Fibroblast of mammary gland (primary cell): ENCODE results near the gene MPZL3.
"Not testable (repeated sequence)": the region's sequence is repeated elsewhere in the genome, so short reads cannot be mapped to it uniquely, and the experiment has no call there.

Experiments used
- DNase-seq: peaks from one replicate; pipeline ENCODE4 v3.0.0-alpha.2; 2010; ENCODE audit warnings: low read depth
- H3K4me3 ChIP-seq: 2 replicates; pipeline ENCODE4 v1.5.1; 2011; ENCODE audit warnings: low read depth, mild to moderate bottlenecking, low read length, moderate library complexity; ENCODE audit not compliant: control insufficient read depth
- TF ChIP-seq, protein P1 (sequence below): conservative IDR thresholded peaks from 2 replicates; pipeline ENCODE4 v1.5.1; 2011; ENCODE audit warnings: low read depth, low read length, inconsistent platforms; ENCODE audit not compliant: control insufficient read depth, insufficient read depth

MPZL3 gene

DNA sequence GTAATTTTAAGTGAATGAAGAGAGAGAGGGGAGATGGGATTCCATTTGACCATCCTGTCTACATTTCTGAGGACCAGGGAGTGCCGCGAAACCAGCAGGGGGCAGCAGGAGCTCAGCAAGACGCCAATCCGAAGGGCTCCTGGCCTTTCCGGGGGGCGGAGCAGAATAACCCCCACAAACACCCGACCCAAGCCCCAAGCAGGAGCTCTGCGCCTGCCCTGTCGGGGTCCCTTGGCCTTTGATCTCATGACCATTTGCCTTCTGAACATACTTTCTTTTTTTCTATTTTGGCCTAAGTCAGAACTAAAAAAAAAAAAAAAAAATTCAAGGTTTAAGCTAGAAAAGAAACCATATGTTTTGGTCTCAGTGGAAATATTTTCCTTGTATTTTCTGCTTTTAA is 53.8 kb downstream of the MPZL3 start:
- H3K4me3 ChIP-seq = no peak overlapping the region
- DNase-seq = peak; percentile 54
- TF ChIP-seq, protein P1, sequence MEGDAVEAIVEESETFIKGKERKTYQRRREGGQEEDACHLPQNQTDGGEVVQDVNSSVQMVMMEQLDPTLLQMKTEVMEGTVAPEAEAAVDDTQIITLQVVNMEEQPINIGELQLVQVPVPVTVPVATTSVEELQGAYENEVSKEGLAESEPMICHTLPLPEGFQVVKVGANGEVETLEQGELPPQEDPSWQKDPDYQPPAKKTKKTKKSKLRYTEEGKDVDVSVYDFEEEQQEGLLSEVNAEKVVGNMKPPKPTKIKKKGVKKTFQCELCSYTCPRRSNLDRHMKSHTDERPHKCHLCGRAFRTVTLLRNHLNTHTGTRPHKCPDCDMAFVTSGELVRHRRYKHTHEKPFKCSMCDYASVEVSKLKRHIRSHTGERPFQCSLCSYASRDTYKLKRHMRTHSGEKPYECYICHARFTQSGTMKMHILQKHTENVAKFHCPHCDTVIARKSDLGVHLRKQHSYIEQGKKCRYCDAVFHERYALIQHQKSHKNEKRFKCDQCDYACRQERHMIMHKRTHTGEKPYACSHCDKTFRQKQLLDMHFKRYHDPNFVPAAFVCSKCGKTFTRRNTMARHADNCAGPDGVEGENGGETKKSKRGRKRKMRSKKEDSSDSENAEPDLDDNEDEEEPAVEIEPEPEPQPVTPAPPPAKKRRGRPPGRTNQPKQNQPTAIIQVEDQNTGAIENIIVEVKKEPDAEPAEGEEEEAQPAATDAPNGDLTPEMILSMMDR = peak; percentile 82

DNA sequence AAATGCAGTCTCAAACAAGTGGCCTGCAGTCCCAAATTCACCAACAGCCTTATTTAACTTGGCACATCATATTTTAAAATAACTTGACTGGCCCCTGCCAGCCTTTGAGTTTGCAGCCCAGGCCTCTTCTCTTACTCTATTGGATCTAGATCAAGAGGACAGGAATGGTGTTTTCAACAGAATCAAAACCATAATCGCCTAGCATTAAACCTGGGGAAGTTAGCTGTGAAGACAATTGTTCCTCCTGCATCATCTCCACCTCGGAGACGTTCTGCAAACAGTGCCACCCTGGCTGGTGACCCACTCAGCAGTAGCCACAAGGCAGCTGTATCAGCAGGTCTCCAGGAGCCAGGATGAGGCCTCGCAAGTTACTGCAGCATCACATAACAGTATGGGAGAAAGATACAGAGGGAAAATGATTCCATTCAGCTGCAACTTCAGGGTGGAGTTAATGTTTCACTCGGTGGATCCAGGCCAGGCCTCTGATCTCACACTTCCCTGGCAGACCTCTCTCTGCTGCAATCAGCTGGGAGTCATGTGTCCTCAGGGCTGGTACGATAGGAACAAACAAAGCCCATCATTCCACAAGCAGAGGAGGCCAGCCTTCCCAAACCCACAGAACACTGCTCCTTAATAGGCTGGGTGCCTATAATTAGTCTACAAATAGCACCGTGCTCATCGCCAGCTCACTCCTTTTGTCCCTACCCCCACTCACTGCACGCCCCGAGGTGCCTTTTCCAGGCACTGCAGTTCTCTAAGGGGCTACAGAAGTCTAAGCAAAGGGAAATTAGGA is 57.1 kb downstream of the MPZL3 start:
- DNase-seq = peak; percentile 77

DNA sequence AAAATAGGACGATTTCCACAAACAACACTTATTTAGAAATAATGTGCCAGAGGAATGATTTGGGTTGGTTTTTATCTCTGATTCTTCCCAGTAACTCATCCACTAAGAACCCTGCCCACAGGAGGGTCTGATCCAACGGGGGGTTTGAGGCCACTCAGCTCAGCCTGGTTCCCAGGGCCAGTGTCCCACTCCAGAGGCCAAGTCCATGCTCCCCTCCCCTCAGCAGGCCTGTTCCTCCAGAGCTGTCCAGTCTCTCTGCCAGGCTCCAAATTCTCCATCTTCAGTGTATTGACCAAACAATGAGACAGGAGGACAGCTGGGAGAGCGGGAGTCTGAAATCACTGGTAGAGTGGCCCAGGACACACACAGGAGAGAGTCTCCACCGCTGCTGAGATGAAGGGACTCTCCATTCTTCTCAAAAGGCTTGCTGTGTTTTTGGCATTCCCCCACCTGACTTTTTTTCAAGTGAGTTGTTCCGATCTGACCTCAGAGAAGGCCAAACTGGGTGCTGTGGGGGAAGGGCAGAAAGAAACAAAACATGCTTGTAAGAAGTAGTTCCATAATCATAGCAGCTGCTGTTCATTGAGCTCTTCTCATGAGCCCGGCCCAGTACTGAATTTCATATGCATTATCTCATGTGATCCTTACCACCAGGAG is 58.1 kb downstream of the MPZL3 start:
- H3K4me3 ChIP-seq = no peak overlapping the region
- TF ChIP-seq, protein P1 = no peak
- no peak for DNase-seq

More for the DNA sequence above, 57.1 kb downstream of the MPZL3 start:
- H3K4me3 ChIP-seq = no peak overlapping the region
- TF ChIP-seq, protein P1 = no peak

DNA sequence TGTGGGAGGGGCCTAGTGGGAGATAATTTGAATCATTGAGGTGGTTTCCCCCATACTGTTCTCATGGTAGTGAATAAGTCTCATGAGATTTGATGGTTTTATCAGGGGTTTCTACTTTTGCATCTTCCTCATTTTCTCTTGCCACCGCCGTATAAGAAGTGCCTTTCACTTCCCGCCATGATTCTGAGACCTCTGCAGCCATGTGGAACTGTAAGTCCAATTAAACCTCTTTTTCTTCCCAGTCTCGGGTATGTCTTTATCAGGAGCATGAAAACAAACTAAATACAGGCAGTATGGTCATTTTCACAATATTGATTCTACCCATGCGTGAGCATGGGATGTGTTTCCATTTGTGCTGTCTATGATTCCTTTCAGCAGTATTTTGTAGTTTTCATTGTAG is 59.3 kb downstream of the MPZL3 start:
- DNase-seq = not testable (repeated sequence)

DNA sequence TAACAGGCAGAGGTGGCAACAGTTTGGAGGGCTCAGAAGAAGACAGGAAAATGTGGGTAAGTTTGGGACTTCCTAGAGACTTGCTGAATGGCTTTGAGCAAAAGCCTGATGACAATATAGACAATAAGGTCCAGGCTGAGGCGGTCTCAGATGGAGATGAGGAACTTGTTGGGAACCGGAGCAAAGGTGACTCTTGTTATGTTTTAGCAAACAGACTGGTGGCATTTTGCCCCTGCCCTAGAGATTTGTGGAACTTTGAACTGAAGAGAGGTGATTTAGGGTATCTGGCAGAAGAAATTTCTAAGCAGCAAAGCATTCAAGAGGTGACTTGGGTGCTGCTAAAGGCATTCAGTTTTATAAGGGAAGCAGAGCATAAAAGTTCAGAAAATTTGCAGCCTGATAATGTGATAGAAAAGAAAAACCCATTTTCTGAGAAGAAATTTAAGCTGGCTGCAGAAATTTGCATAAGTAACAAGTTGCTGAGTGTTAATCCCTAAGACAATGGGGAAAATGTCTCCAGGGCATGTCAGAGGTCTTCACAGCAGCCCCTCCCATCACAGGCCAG is 61.1 kb downstream of the MPZL3 start:
- H3K4me3 ChIP-seq, DNase-seq: not testable (repeated sequence)

More for the DNA sequence above, 59.3 kb downstream of the MPZL3 start:
- H3K4me3 ChIP-seq = not testable (repeated sequence)

DNA sequence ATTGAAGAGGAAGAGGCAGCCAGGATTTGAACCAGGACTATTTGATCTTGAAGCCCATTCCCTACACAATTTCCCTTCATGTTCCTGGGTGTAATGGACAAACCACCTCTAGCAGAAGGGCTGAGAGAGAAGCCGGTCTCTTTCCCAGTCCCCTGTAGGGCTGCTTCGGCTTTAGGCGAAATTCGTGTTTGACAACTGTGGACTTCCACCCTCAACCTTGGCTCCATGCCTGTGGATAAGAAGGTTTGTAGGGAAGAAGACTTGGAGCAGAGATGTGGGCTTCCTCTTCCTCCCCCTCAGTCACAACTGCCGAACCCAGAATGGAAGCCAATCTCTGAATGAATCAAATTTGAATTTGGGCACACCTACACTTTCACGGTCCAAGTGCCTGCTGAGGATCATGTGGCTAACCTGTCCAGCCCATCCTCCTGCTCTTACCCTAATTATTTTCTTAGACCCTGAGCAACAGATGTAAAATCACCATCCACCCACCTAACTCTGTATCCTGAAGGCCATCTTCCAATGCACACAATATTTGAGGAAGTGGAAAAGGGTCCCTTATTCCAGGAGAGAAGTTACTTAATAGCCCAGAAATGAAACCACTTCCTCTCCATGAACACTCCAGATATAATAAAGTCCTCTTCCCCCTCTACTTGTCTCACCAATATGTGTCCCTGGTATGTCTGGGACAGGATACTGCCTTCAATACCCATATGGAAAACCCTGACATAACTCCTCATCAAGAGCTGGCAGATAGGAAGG is 65.6 kb downstream of the MPZL3 start:
- H3K4me3 ChIP-seq = no peak overlapping the region
- TF ChIP-seq, protein P1 = no peak
- no peak for DNase-seq

DNA sequence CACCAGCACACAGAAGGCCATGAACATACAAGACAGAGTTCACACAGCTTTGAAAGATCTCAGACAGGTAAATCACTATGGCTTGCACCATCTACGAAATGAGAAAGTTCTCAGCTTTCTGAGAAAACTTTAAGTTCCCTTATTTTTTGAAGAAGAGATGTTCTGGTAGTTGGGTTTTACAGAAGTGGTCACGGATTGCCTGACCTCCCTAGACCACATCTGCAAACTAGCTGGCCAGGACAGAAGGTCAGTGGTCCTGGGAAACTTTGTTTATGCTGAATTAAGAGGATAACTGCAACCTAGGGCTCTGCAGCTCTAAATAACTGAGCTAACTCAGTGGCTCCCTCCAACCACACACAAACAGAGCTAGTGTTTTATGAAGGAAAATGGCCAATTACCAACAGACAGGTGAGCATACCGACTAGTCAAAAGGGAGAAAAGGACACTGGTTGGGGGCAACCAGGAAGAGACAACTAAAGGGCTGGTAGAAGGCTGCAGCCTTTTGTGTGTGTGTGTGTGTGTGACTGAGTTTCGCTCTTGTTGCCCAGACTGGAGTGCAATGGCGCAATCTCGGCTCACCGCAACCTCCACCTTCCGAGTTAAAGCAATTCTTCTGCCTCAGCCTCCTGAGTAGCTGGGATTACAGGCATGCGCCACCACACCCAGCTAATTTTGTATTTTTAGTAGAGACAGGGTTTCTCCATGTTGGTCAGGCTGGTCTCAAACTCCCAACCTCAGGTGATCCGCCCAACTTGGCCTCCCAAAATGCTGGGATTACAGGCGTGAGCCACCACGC is 67.2 kb downstream of the MPZL3 start:
- TF ChIP-seq, protein P1 = no peak
- no peak for DNase-seq
- no peak overlapping the region for H3K4me3 ChIP-seq

DNA sequence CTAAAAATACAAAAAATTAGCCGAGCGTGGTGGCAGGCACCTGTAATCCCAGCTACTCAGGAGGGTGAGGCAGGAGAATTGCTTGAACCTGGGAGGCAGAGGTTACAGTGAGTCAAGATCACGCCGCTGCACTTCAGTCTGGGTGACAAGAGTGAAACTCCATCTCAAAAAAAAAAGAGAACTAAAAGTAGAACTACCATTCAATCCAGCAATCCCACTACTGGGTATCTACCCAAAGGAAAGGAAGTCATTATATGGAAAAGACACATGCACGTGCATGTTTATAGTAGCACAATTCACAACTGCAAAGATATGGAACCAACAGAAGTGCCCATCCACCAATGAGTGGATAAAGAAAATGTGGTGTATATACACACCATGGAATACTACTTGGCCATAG is 68.5 kb downstream of the MPZL3 start:
- DNase-seq, H3K4me3 ChIP-seq: not testable (repeated sequence)
